ENCODE results near the gene SIAH3. TPM values are rescaled to one million over a fixed set of nuclear protein-coding genes. Genes with fewer than 3 reads are reported as not detected.

Gene SIAH3
- total RNA-seq, 1 experiment from 2014 or later, result not detected

GRCh38 chr13:45851956-45852355, 403 bp upstream of the SIAH3 start:
- ChIA-PET RAD21 (ENCODE audit: low non-redundant PET in 1 of 2, low total read pairs in 2 of 2, uncharacterized antibody in 2 of 2, unreplicated experiment in 2 of 2) (no interaction called here), POLR2A (no interaction called here), CTCF (no interaction called here)
- no peak overlapping the region for H2AFZ ChIP-seq (ENCODE audit: low read depth, low read length, poor library complexity, severe bottlenecking)
- TF ChIP-seq RAD21 (IDR thresholded peaks at IDR 0.05; ENCODE audit: low read depth), result no peak
- no peak for TF ChIP-seq JUND (IDR thresholded peaks at IDR 0.05)
- no peak for TF ChIP-seq ELF1 (IDR thresholded peaks at IDR 0.05; ENCODE audit: borderline replicate concordance, low read depth)
- TF ChIP-seq REST (IDR thresholded peaks at IDR 0.05; ENCODE audit: low read depth), result no peak
- TF ChIP-seq CBX3 (IDR thresholded peaks at IDR 0.05; ENCODE audit: low read depth), result no peak
- no peak for TF ChIP-seq CEBPB (IDR thresholded peaks at IDR 0.05; ENCODE audit: low read depth)
- TF ChIP-seq EZH2phosphoT487 (IDR thresholded peaks at IDR 0.05; ENCODE audit: borderline replicate concordance), result no peak
- no peak for TF ChIP-seq SIN3A (IDR thresholded peaks at IDR 0.05; ENCODE audit: low read depth)
- no peak for TF ChIP-seq CTCF (IDR thresholded peaks at IDR 0.05 in 2 of 3, conservative IDR thresholded peaks at IDR 0.05 in 1 of 3; ENCODE audit: borderline replicate concordance in 1 of 3, insufficient read depth in 1 of 3, low read depth in 2 of 3, low read length in 2 of 3)
- no peak for TF ChIP-seq ZFX (IDR thresholded peaks at IDR 0.05)
- no peak for TF ChIP-seq POLR2AphosphoS5 (IDR thresholded peaks at IDR 0.05; ENCODE audit: low read depth, low read length)
- TF ChIP-seq YY1 (IDR thresholded peaks at IDR 0.05; ENCODE audit: extremely low read depth, insufficient replicate concordance, low read depth, low read length), result no peak
- no peak for TF ChIP-seq FOSL1 (IDR thresholded peaks at IDR 0.05; ENCODE audit: low read depth)
- no peak for TF ChIP-seq ZNF274 (IDR thresholded peaks at IDR 0.05; ENCODE audit: low read depth, low read length)
- TF ChIP-seq ATF3 (IDR thresholded peaks at IDR 0.05), result no peak
- no peak for TF ChIP-seq ZBTB33 (IDR thresholded peaks at IDR 0.05; ENCODE audit: extremely low read depth, insufficient replicate concordance, low read length)
- no peak for DNase-seq (ENCODE audit: low read depth, low spot score)
- H3K4me3 ChIP-seq (replicated peaks in 1 of 2; ENCODE audit: low read depth in 1 of 2, low read length in 2 of 2), result no peak overlapping the region
- peaks cover 2 to 6% of the 10 kb centered on the region in 2 experiments; a peak in 2 of 4 replicates for H3K4me1 ChIP-seq (ENCODE audit: control insufficient read depth in 1 of 2, insufficient read depth in 2 of 2, low read length in 2 of 2)
- ATAC-seq, result no peak
- no peaks in the 10 kb centered on the region for H3K79me2 ChIP-seq (ENCODE audit: insufficient read depth, low read length)
- no peaks in the 10 kb centered on the region for H3K9me2 ChIP-seq (ENCODE audit: insufficient read depth)
- H3K9ac ChIP-seq (ENCODE audit: low read length), result no peak overlapping the region
- no peak overlapping the region for H3K4me2 ChIP-seq (ENCODE audit: low read length)
- no peaks in the 10 kb centered on the region for H4K20me1 ChIP-seq (ENCODE audit: insufficient read depth)
- BruUV-seq (replicated peaks), result no TSS peak
- peaks cover 20% of the 10 kb centered on the region for H3K27me3 ChIP-seq (ENCODE audit: insufficient read depth, low read length)
- H3K27ac ChIP-seq (ENCODE audit: low read depth, low read length), result no peak overlapping the region
- H3K9me3 ChIP-seq (ENCODE audit: control insufficient read depth in 1 of 2, insufficient read depth in 1 of 2, low read depth in 1 of 2, low read length in 2 of 2), result no peaks in the 10 kb centered on the region
- H3K36me3 ChIP-seq (ENCODE audit: control insufficient read depth in 1 of 2, insufficient read depth in 2 of 2, low read length in 2 of 2), result no peaks in the 10 kb centered on the region
- intact Hi-C loops (cut with micrococcal nuclease), result no loop called here
